Natural killer cell treated with Interleukin-12 subunit alpha and Interleukin-12 subunit beta and Interleukin-15 and Interleukin-18, amount 100 ng/mL, for 72 hours (primary cell): Measurements from ENCODE around the gene HTR3A. TPM values are rescaled to one million over a fixed set of nuclear protein-coding genes. Genes with fewer than 3 reads are reported as not detected.
"Not testable (repeated sequence)": the region's sequence is repeated elsewhere in the genome, so short reads cannot be mapped to it uniquely, and the experiment has no call there.

Experiments
- ATAC-seq, 2 donors: fragments of 150-1000 bp; cut with Tn5 transposase in 1 of 2; sonication (Bioruptor Pico), chemical (Tn5 transposase) in 1 of 2; 2 replicates each; pipeline ENCODE4 v1.10.0; 2021
- DNase-seq: peaks from one replicate; pipeline ENCODE4 v3.0.0; 2022; ENCODE audit warnings: low spot score
- H3K27ac Mint-ChIP-seq, 2 donors: 1 replicate in 1 of 2; 2 replicates in 1 of 2; pipeline ENCODE4 v1.8.0; 2022; ENCODE audit warnings: mixed read lengths in 2 of 2, mild to moderate bottlenecking in 1 of 2, moderate library complexity in 1 of 2
- H3K27me3 Mint-ChIP-seq, 2 donors: 1 replicate in 1 of 2; 2 replicates in 1 of 2; pipeline ENCODE4 v1.8.0; 2022; ENCODE audit warnings: mixed read lengths in 2 of 2
- H3K36me3 Mint-ChIP-seq: one replicate; pipeline ENCODE4 v1.8.0; 2022; ENCODE audit warnings: mixed read lengths
- H3K4me1 Mint-ChIP-seq, 2 donors: 1 replicate in 1 of 2; 2 replicates in 1 of 2; pipeline ENCODE4 v1.8.0; 2022; ENCODE audit warnings: low read depth in 2 of 2, mixed read lengths in 2 of 2, mild to moderate bottlenecking in 1 of 2
- H3K4me3 Mint-ChIP-seq: one replicate; pipeline ENCODE4 v1.8.0; 2022; ENCODE audit warnings: mixed read lengths
- H3K9me3 Mint-ChIP-seq: 2 replicates; pipeline ENCODE4 v1.8.0; 2022; ENCODE audit warnings: mixed read lengths
- total RNA-seq, 2 donors: library from RNA; stranded (reverse); gene quantifications; one replicate each; pipeline ENCODE4 v1.2.3, GENCODE V29; 2022

Gene HTR3A
- not detected for total RNA-seq

GRCh38 chr11:113974741-113975470 lies at the start of gene HTR3A:
Gene HTR3A (plus strand): TSS chr11:113975108. CDS start chr11:113975326, 218 bp downstream.
- no peak for DNase-seq
- Mint-ChIP-seq H3K4me3 (no peak within 1 kb of the TSS), H3K36me3 (no peaks in the 10 kb centered on the region), H3K4me1 (peaks cover 0 to 3% of the 10 kb centered on the region in 2 donors), H3K27ac (no peak within 1 kb of the TSS), H3K27me3 (peaks cover 4 to 6% of the 10 kb centered on the region in 2 donors), H3K9me3 (no peaks in the 10 kb centered on the region)
- ATAC-seq: no peak

DNA sequence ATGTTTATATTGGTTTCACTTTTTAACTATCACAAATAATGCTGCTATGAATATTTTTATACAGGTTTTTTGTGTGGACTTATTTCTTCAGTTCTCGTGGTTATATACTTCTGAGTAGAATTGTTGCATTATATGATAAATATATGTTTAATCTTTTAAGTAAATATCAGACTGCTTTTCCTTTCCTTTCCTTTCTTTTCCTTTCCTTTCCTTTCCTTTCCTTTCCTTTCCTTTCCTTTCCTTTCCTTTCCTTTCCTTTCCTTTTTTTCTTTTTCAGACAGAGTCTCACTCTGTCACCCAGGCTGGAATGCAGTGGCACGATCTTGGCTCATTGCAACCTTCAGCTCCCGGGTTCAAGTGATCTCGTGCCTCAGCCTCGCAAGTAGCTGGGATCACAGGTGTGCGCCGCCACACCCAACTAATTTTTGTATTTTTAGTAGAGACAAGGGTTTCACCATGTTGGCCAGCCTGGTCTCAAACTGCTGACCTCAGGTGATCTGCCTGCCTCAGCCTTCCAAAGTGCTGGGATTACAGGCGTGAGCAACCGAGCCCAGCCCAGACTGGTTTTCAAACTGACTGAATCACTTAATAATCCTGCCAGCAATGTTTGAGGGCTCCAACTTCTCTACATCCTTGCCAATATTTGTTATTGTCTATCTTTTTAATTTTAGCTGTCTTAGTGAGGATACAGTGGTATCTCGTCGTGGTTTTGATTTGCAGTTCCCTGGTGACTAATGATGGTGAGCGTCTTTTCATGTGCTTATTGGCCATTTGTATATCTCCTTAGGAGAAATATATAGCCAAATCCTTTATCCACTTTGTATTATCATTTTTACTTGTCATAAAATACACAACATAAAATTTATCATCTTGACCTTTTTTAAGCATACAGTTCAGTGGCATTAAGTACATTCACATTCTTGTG lies 48.4 kb upstream of the HTR3A start:
- ATAC-seq (no peak), DNase-seq (no peak)
- Mint-ChIP-seq H3K4me1 (no peaks in the 10 kb centered on the region), H3K27ac (no peak overlapping the region), H3K9me3 (no peaks in the 10 kb centered on the region), H3K27me3 (peaks cover 18 to 34% of the 10 kb centered on the region in 2 donors), H3K36me3 (no peaks in the 10 kb centered on the region), H3K4me3 (no peak overlapping the region)

GRCh38 chr11:113928311-113928710 lies 46.6 kb upstream of the HTR3A start:
- no peak overlapping the region for H3K27ac Mint-ChIP-seq
- peaks cover 28 to 42% of the 10 kb centered on the region in 2 donors for H3K27me3 Mint-ChIP-seq

GRCh38 chr11:113932788-113933187 lies 42.1 kb upstream of the HTR3A start:
- no peaks in the 10 kb centered on the region for H3K36me3 Mint-ChIP-seq
- ATAC-seq (no peak), DNase-seq (no peak)
- peaks cover 32 to 51% of the 10 kb centered on the region in 2 donors for H3K27me3 Mint-ChIP-seq
- H3K9me3 Mint-ChIP-seq: no peaks in the 10 kb centered on the region
- H3K4me3 Mint-ChIP-seq: no peak overlapping the region
- no peaks in the 10 kb centered on the region for H3K4me1 Mint-ChIP-seq
- no peak overlapping the region for H3K27ac Mint-ChIP-seq

More at GRCh38 chr11:113928311-113928710, 46.6 kb upstream of the HTR3A start:
- no peaks in the 10 kb centered on the region for H3K36me3 Mint-ChIP-seq
- no peaks in the 10 kb centered on the region for H3K9me3 Mint-ChIP-seq
- no peak overlapping the region for H3K4me3 Mint-ChIP-seq
- no peak for ATAC-seq
- H3K4me1 Mint-ChIP-seq: no peaks in the 10 kb centered on the region
- DNase-seq: no peak

- H3K36me3 Mint-ChIP-seq, DNase-seq, H3K4me1 Mint-ChIP-seq, H3K4me3 Mint-ChIP-seq, H3K27ac Mint-ChIP-seq, H3K9me3 Mint-ChIP-seq, ATAC-seq: not testable (repeated sequence)
- peaks cover 26 to 37% of the 10 kb centered on the region in 2 donors for H3K27me3 Mint-ChIP-seq
Measured at GRCh38 chr11:113934193-113934592, 40.7 kb upstream of the HTR3A start.

GRCh38 chr11:113934761-113935160 lies 40.1 kb upstream of the HTR3A start:
- Mint-ChIP-seq H3K4me3 (no peak overlapping the region), H3K36me3 (no peaks in the 10 kb centered on the region), H3K27me3 (peaks cover 26 to 37% of the 10 kb centered on the region in 2 donors), H3K4me1 (no peaks in the 10 kb centered on the region), H3K27ac (no peak overlapping the region), H3K9me3 (no peaks in the 10 kb centered on the region)
- ATAC-seq: no peak
- DNase-seq: no peak

DNA sequence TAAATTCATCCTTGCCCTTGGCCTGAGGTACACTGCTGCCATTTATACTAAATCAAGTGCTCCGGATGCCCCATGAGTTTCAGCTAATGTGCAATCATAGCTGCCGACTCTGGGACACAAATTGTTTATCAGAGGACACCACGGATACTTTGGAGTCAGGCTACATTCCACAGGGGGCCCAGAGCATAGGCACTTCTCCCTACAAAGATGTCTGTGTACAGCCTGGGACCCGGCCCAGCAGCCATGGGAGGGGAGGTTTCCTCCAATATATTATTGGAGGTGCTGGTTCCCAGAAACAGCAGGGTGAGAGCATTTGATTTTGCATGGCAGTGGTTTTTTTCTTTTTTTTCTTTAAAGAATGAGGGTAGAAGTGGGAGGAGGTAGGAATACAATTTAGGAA lies 39.0 kb upstream of the HTR3A start:
- no peak for DNase-seq
- Mint-ChIP-seq H3K4me1 (peaks cover 0 to 2% of the 10 kb centered on the region in 2 donors), H3K4me3 (no peak overlapping the region), H3K27me3 (peaks cover 25 to 37% of the 10 kb centered on the region in 2 donors), H3K9me3 (no peaks in the 10 kb centered on the region), H3K27ac (no peak overlapping the region), H3K36me3 (no peaks in the 10 kb centered on the region)
- no peak for ATAC-seq

DNA sequence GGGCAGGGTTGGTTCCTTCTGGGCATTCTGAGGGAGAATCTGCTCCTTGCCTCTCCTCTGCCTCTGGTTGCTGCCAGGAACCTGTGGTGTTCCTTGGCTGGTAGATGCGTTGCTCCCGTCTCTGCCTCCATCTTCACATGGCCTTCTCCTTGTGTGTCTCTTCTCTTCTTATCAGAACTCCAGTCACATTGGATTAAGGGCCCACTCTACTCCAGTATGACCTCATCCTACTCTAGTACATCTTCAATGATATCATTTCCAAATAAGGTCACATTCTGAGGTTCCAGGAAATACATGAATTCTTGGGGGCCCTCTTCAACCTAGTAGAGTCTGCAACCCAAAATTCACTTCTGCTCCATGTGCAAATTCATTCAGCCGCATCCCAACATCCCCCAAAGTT lies 37.0 kb upstream of the HTR3A start:
- H3K4me1 Mint-ChIP-seq: peaks cover 0 to 3% of the 10 kb centered on the region in 2 donors
- no peak overlapping the region for H3K27ac Mint-ChIP-seq
- no peak overlapping the region for H3K4me3 Mint-ChIP-seq
- ATAC-seq (no peak), DNase-seq (no peak)
- no peaks in the 10 kb centered on the region for H3K9me3 Mint-ChIP-seq
- H3K27me3 Mint-ChIP-seq: peaks cover 17 to 24% of the 10 kb centered on the region in 2 donors
- H3K36me3 Mint-ChIP-seq: no peaks in the 10 kb centered on the region

- Mint-ChIP-seq H3K4me3 (no peak overlapping the region), H3K9me3 (no peaks in the 10 kb centered on the region), H3K27ac (no peak overlapping the region), H3K4me1 (peaks cover 0 to 3% of the 10 kb centered on the region in 2 donors), H3K27me3 (peaks cover 3 to 7% of the 10 kb centered on the region in 2 donors), H3K36me3 (no peaks in the 10 kb centered on the region)
- no peak for ATAC-seq
- no peak for DNase-seq
Measured at GRCh38 chr11:113942256-113942655, 32.7 kb upstream of the HTR3A start.

DNA sequence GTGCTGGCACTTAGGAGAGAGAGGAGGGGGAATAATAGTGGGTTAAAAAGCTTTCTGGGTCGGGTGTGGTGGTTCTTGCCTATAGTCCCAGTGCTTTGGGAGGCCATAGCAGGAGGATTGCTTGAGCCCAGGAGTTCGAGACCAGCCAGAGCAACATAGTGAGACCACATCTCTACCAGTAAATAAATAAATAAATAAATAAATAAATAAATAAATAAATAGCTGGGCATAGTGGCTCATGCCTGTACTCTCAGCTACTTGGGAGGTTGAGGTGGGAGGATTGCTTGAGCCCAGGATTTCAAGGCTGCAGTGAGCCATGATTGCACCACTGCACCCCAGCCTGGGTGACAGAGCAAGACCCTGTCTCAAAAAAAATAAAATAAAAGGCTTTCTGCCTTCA lies 28.7 kb upstream of the HTR3A start:
- H3K4me1 Mint-ChIP-seq, H3K9me3 Mint-ChIP-seq, H3K4me3 Mint-ChIP-seq, H3K27ac Mint-ChIP-seq, ATAC-seq, H3K36me3 Mint-ChIP-seq, DNase-seq: not testable (repeated sequence)
- H3K27me3 Mint-ChIP-seq: peaks cover 7 to 17% of the 10 kb centered on the region in 2 donors

GRCh38 chr11:113947994-113948393 lies 26.9 kb upstream of the HTR3A start:
- H3K27me3 Mint-ChIP-seq: peaks cover 14 to 31% of the 10 kb centered on the region in 2 donors
- H3K4me3 Mint-ChIP-seq: no peak overlapping the region
- DNase-seq: no peak
- no peak overlapping the region for H3K27ac Mint-ChIP-seq
- H3K9me3 Mint-ChIP-seq: no peaks in the 10 kb centered on the region
- no peaks in the 10 kb centered on the region for H3K36me3 Mint-ChIP-seq
- H3K4me1 Mint-ChIP-seq: no peaks in the 10 kb centered on the region
- no peak for ATAC-seq

- no peak overlapping the region for H3K4me3 Mint-ChIP-seq
- H3K9me3 Mint-ChIP-seq: no peaks in the 10 kb centered on the region
- H3K27ac Mint-ChIP-seq: no peak overlapping the region
- DNase-seq: no peak
- no peaks in the 10 kb centered on the region for H3K36me3 Mint-ChIP-seq
- peaks cover 17 to 46% of the 10 kb centered on the region in 2 donors for H3K27me3 Mint-ChIP-seq
- no peaks in the 10 kb centered on the region for H3K4me1 Mint-ChIP-seq
- ATAC-seq: no peak
Measured at GRCh38 chr11:113949891-113950290, 25.0 kb upstream of the HTR3A start.

DNA sequence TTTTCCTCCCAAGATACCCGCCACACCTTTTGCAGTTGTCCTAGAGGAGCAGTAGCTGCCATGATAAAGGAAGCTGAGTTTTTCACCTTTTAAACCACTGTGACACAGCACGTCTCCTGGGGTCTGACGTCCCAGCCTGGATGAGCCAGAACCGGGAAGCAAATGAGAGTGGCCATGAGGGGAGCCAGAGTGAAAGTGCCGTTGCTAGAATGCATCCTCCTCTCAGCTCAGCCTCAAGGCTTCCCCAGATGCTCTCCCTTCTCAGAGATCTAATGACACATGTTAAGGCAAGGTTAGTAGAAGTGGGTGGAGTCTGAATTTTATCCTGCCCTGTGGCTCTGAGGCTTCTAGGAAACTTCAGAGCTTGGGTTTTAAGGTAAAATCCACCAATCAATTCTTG lies 23.4 kb upstream of the HTR3A start:
- Mint-ChIP-seq H3K4me3 (no peak overlapping the region), H3K27me3 (peaks cover 17 to 49% of the 10 kb centered on the region in 2 donors), H3K9me3 (no peaks in the 10 kb centered on the region), H3K27ac (no peak overlapping the region), H3K36me3 (no peaks in the 10 kb centered on the region), H3K4me1 (no peaks in the 10 kb centered on the region)
- ATAC-seq (no peak), DNase-seq (no peak)

- ATAC-seq: no peak
- peaks cover 17 to 45% of the 10 kb centered on the region in 2 donors for H3K27me3 Mint-ChIP-seq
- no peaks in the 10 kb centered on the region for H3K36me3 Mint-ChIP-seq
- H3K9me3 Mint-ChIP-seq: no peaks in the 10 kb centered on the region
- H3K4me1 Mint-ChIP-seq: no peaks in the 10 kb centered on the region
- DNase-seq: no peak
- no peak overlapping the region for H3K4me3 Mint-ChIP-seq
- no peak overlapping the region for H3K27ac Mint-ChIP-seq
Measured at GRCh38 chr11:113952070-113952469, 22.8 kb upstream of the HTR3A start.
